HCT116 (cell line): ENCODE measurements around the gene CSNK1G1. TPM values are rescaled to one million over a fixed set of nuclear protein-coding genes. Genes with fewer than 3 reads are reported as not detected.

Experiments
- ATAC-seq: fragments of 200-7000 bp; cut with Tn5 transposase; 2 replicates; pipeline ENCODE4 v1.9.1; 2020; ENCODE audit warnings: mild to moderate bottlenecking, moderate library complexity
- BruUV-seq: library from RNA; stranded (reverse); fragments of 400-500 nt; replicated peaks from 2 replicates; lab custom pipeline; 2021; lab: Mats Ljungman, UMichigan
- CTCF ChIA-PET: fragments of 300-600 bp; sonication (Branson Sonifier 250); formaldehyde crosslinking; loops from one replicate; lab custom pipeline; 2021; ENCODE audit warnings: antibody characterized with exemption; lab: Charles Lee
- POLR2A ChIA-PET: fragments of 300-600, 350-600 bp; sonication (Branson Sonifier 250); formaldehyde crosslinking; loops from one replicate; lab custom pipeline; 2021; ENCODE audit warnings: antibody characterized with exemption; lab: Charles Lee
- RAD21 ChIA-PET, 2 experiments: fragments of 300-600 bp; sonication (Branson Sonifier 250); formaldehyde crosslinking; loops; one replicate each; lab custom pipeline; 2023; ENCODE audit warnings: low total read pairs in 2 of 2; ENCODE audit not compliant: uncharacterized antibody in 2 of 2, unreplicated experiment in 2 of 2, low non-redundant PET in 1 of 2; lab: Charles Lee
- DNase-seq: peaks from one replicate; pipeline ENCODE4 v3.0.0-alpha.2; 2010; ENCODE audit warnings: low read depth, low spot score
- H2AFZ ChIP-seq: fragments of 200-600 bp; shearing (Covaris generic), sonication (generic); 2 replicates; pipeline ENCODE4 v1.6.1; 2017; ENCODE audit warnings: low read depth, mixed run types, mixed read lengths, antibody characterized with exemption, low read length; ENCODE audit not compliant: poor library complexity, severe bottlenecking
- H3K27ac ChIP-seq: 2 replicates; pipeline ENCODE4 v1.5.1; 2012; ENCODE audit warnings: low read depth, low read length
- H3K27me3 ChIP-seq: fragments of 200-600 bp; sonication (generic); 2 replicates; pipeline ENCODE4 v1.6.1; 2016; ENCODE audit warnings: mixed run types, low read length, mixed read lengths; ENCODE audit not compliant: insufficient read depth
- H3K36me3 ChIP-seq, 2 experiments: fragments of 200-500 bp in 1 of 2; fragments of 200-600 bp in 1 of 2; sonication (Bioruptor generic) in 1 of 2; sonication (generic) in 1 of 2; 2 replicates each; pipeline versions ENCODE4 v1.5.1 to v1.6.1; 2014 to 2016; ENCODE audit warnings: low read length in 2 of 2, inconsistent platforms in 1 of 2, mixed read lengths in 1 of 2, mixed run types in 1 of 2; ENCODE audit not compliant: insufficient read depth in 2 of 2, control insufficient read depth in 1 of 2
- H3K4me1 ChIP-seq, 2 experiments: fragments of 200-600 bp in 1 of 2; sonication (generic) in 1 of 2; 2 replicates each; pipeline versions ENCODE4 v1.5.1 to v1.6.1; 2012 to 2017; ENCODE audit warnings: low read length in 2 of 2, inconsistent platforms in 1 of 2, mild to moderate bottlenecking in 1 of 2, mixed read lengths in 1 of 2, mixed run types in 1 of 2, moderate library complexity in 1 of 2; ENCODE audit not compliant: insufficient read depth in 2 of 2, control insufficient read depth in 1 of 2
- H3K4me2 ChIP-seq: fragments of 200-600 bp; sonication (generic); 2 replicates; pipeline ENCODE4 v1.6.1; 2017; ENCODE audit warnings: mixed run types, low read length, mixed read lengths
- H3K4me3 ChIP-seq, 2 experiments: fragments of 200-600 bp in 1 of 2; sonication (generic) in 1 of 2; replicated peaks in 1 of 2; 2 replicates each; pipeline ENCODE4 v1.5.1; 2011 to 2016; ENCODE audit warnings: low read length in 2 of 2, control low read depth in 1 of 2, low read depth in 1 of 2, mild to moderate bottlenecking in 1 of 2, mixed read lengths in 1 of 2, mixed run types in 1 of 2
- H3K79me2 ChIP-seq: fragments of 200-600 bp; sonication (generic); 2 replicates; pipeline ENCODE4 v1.6.1; 2017; ENCODE audit warnings: mild to moderate bottlenecking, mixed run types, low read length, moderate library complexity, mixed read lengths; ENCODE audit not compliant: insufficient read depth
- H3K9ac ChIP-seq: fragments of 200-600 bp; sonication (generic); 2 replicates; pipeline ENCODE4 v1.6.1; 2016; ENCODE audit warnings: low read length, mixed read lengths
- H3K9me2 ChIP-seq: fragments of 200-600 bp; sonication (generic), shearing (Covaris generic); 2 replicates; pipeline ENCODE4 v1.6.1; 2017; ENCODE audit warnings: mixed run types, mild to moderate bottlenecking, moderate library complexity; ENCODE audit not compliant: insufficient read depth
- H3K9me3 ChIP-seq, 2 experiments: fragments of 200-500 bp in 1 of 2; fragments of 200-600 bp in 1 of 2; sonication (Bioruptor generic) in 1 of 2; sonication (generic) in 1 of 2; 2 replicates each; pipeline ENCODE4 v1.6.1; 2014 to 2017; ENCODE audit warnings: low read length in 2 of 2, mixed read lengths in 2 of 2, inconsistent platforms in 1 of 2, low read depth in 1 of 2, mild to moderate bottlenecking in 1 of 2, mixed run types in 1 of 2, moderate library complexity in 1 of 2; ENCODE audit not compliant: control insufficient read depth in 1 of 2, insufficient read depth in 1 of 2
- H4K20me1 ChIP-seq: fragments of 200-600 bp; sonication (generic), shearing (Covaris generic); 2 replicates; pipeline ENCODE4 v1.6.1; 2017; ENCODE audit warnings: mixed run types, mild to moderate bottlenecking, moderate library complexity; ENCODE audit not compliant: insufficient read depth
- ATF3 ChIP-seq: IDR thresholded peaks from 2 replicates; pipeline ENCODE4 v1.6.1; 2012
- CBX3 ChIP-seq: IDR thresholded peaks from 2 replicates; pipeline ENCODE4 v1.6.1; 2012; ENCODE audit warnings: low read depth
- CEBPB ChIP-seq: IDR thresholded peaks from 2 replicates; pipeline ENCODE4 v1.6.1; 2012; ENCODE audit warnings: low read depth
- CTCF ChIP-seq, 3 experiments: fragments of 200-600 bp in 1 of 3; sonication (generic) in 1 of 3; IDR thresholded peaks in 2 of 3; conservative IDR thresholded peaks in 1 of 3; 2 replicates each; pipeline ENCODE4 v1.5.1; 2012 to 2017; ENCODE audit warnings: low read depth in 2 of 3, low read length in 2 of 3, antibody characterized with exemption in 1 of 3, borderline replicate concordance in 1 of 3, control low read depth in 1 of 3, mild to moderate bottlenecking in 1 of 3, mixed read lengths in 1 of 3, mixed run types in 1 of 3, moderate library complexity in 1 of 3; ENCODE audit not compliant: insufficient read depth in 1 of 3
- EGR1 ChIP-seq: IDR thresholded peaks from 2 replicates; pipeline ENCODE4 v1.6.1; 2012; ENCODE audit warnings: low read depth
- ELF1 ChIP-seq: IDR thresholded peaks from 2 replicates; pipeline ENCODE4 v1.6.1; 2012; ENCODE audit warnings: low read depth, borderline replicate concordance
- EZH2phosphoT487 ChIP-seq: fragments of 200-600 bp; IDR thresholded peaks from 2 replicates; pipeline ENCODE4 v1.6.1; 2018; ENCODE audit warnings: antibody characterized with exemption, borderline replicate concordance
- JUND ChIP-seq: IDR thresholded peaks from 2 replicates; pipeline ENCODE4 v1.6.1; 2012
- POLR2A ChIP-seq: IDR thresholded peaks from 2 replicates; pipeline ENCODE4 v1.7.0; 2011; ENCODE audit warnings: borderline replicate concordance; ENCODE audit not compliant: insufficient read depth, insufficient read length; ENCODE audit errors: extremely low read depth
- POLR2AphosphoS5 ChIP-seq: IDR thresholded peaks from 2 replicates; pipeline ENCODE4 v1.6.1; 2011; ENCODE audit warnings: mild to moderate bottlenecking, low read depth, low read length, moderate library complexity
- RAD21 ChIP-seq: IDR thresholded peaks from 2 replicates; pipeline ENCODE4 v1.6.1; 2012; ENCODE audit warnings: low read depth, mild to moderate bottlenecking
- REST ChIP-seq: IDR thresholded peaks from 2 replicates; pipeline ENCODE4 v1.6.1; 2012; ENCODE audit warnings: low read depth
- SIN3A ChIP-seq: IDR thresholded peaks from 2 replicates; pipeline ENCODE4 v1.6.1; 2012; ENCODE audit warnings: low read depth
- SRF ChIP-seq: IDR thresholded peaks from 2 replicates; pipeline ENCODE4 v1.6.1; 2012; ENCODE audit warnings: low read depth
- TCF7L2 ChIP-seq: IDR thresholded peaks from 2 replicates; pipeline ENCODE4 v1.7.0; 2011; ENCODE audit warnings: borderline replicate concordance, inconsistent platforms; ENCODE audit not compliant: insufficient read depth, insufficient read length; ENCODE audit errors: extremely low read depth
- ZFX ChIP-seq: fragments of 450-650 bp; IDR thresholded peaks from 2 replicates; pipeline ENCODE4 v1.6.1; 2017
- intact Hi-C: fragments of 100-400 bp; cut with micrococcal nuclease; formaldehyde crosslinking; loops from 2 replicates; pipeline ENCODE4 v1.10.0; 2022
- total RNA-seq: library from RNA; stranded (reverse); gene quantifications from one replicate; pipeline ENCODE4 v1.2.1, GENCODE V29; 2021; ENCODE audit not compliant: unreplicated experiment

Gene CSNK1G1
- total RNA-seq, 1 experiment from 2014 or later = 21.1 TPM

GRCh38 chr15:64144192-64144564, 211.8 kb downstream of the CSNK1G1 start:
- no peaks in the 10 kb centered on the region for H3K9me3 ChIP-seq
- H3K4me1 ChIP-seq = no peaks in the 10 kb centered on the region
- RAD21 ChIA-PET = no interaction called here
- BruUV-seq = no TSS peak
- POLR2A ChIA-PET = no interaction called here
- H2AFZ ChIP-seq = no peak overlapping the region
- no peak for DNase-seq
- H3K27ac ChIP-seq = no peak overlapping the region
- no peak for ATAC-seq
- CTCF ChIA-PET = interaction anchor here (1.4 kb wide), 1 partner anchor 9 kb away, joined by 3 read pairs; no protein-coding TSS in a partner anchor
- no peaks in the 10 kb centered on the region for H3K79me2 ChIP-seq
- H3K4me2 ChIP-seq = no peak overlapping the region
- H3K9me2 ChIP-seq = no peaks in the 10 kb centered on the region
- H3K4me3 ChIP-seq = no peak overlapping the region
- no peaks in the 10 kb centered on the region; a peak in 1 of 4 replicates for H3K36me3 ChIP-seq
- intact Hi-C loops = no loop called here
- H3K9ac ChIP-seq = no peak overlapping the region
- TF ChIP-seq POLR2AphosphoS5 = no peak
- TF ChIP-seq SRF = no peak
- no peak for TF ChIP-seq EZH2phosphoT487
- no peak for TF ChIP-seq ELF1
- TF ChIP-seq POLR2A = no peak
- TF ChIP-seq CEBPB = no peak
- TF ChIP-seq CBX3 = no peak
- no peak for TF ChIP-seq RAD21
- TF ChIP-seq SIN3A = no peak
- TF ChIP-seq ATF3 = no peak
- no peak for TF ChIP-seq JUND
- no peaks in the 10 kb centered on the region for H4K20me1 ChIP-seq
- H3K27me3 ChIP-seq = no peaks in the 10 kb centered on the region

GRCh38 chr15:64143276-64143675, 212.7 kb downstream of the CSNK1G1 start:
- no peak for ATAC-seq
- Histone ChIP-seq H3K4me1 (no peaks in the 10 kb centered on the region), H3K27me3 (no peaks in the 10 kb centered on the region), H3K9ac (no peak overlapping the region), H3K79me2 (no peaks in the 10 kb centered on the region), H3K36me3 (peaks cover 3 to 5% of the 10 kb centered on the region in 2 experiments; a peak in 2 of 4 replicates), H3K4me3 (no peak overlapping the region), H3K27ac (no peak overlapping the region), H3K4me2 (no peak overlapping the region), H3K9me2 (no peaks in the 10 kb centered on the region), H2AFZ (no peak overlapping the region), H4K20me1 (no peaks in the 10 kb centered on the region), H3K9me3 (no peaks in the 10 kb centered on the region)
- CTCF ChIA-PET = interaction anchor here (1.4 kb wide), 1 partner anchor 10 kb away, joined by 3 read pairs; no protein-coding TSS in a partner anchor
- intact Hi-C loops = no loop called here
- POLR2A ChIA-PET = no interaction called here
- no TSS peak for BruUV-seq
- no peak for DNase-seq
- RAD21 ChIA-PET = no interaction called here
- TF ChIP-seq POLR2A (no peak), SIN3A (no peak), ATF3 (no peak), EZH2phosphoT487 (no peak), ELF1 (no peak), REST (no peak), SRF (no peak), CTCF (IDR thresholded peaks at IDR 0.05 in 2 of 3, conservative IDR thresholded peaks at IDR 0.05 in 1 of 3; ENCODE audit: borderline replicate concordance in 1 of 3, insufficient read depth in 1 of 3, low read depth in 2 of 3, low read length in 2 of 3) (no peak), EGR1 (no peak), ZFX (no peak), TCF7L2 (no peak)
